ENCODE data around the gene MRPS7. TPM values are rescaled to one million over a fixed set of nuclear protein-coding genes. Genes with fewer than 3 reads are reported as not detected.

The MRPS7 gene
- total and polyA plus RNA-seq, 2 donors (not counting 3 experiments of a cell fraction or from before 2014, with no cell fraction given), result 79.8 to 82.8 TPM

GRCh38 chr17:75262112-75262606 lies 480 bp downstream of the MRPS7 start:
- BruUV-seq (replicated peaks), result TSS peak; percentile 64
- H3K36me3 ChIP-seq (ENCODE audit: control insufficient read depth in 2 of 2, extremely low read depth in 1 of 2, insufficient read depth in 2 of 2, low read length in 2 of 2), result peaks cover 3 to 13% of the 10 kb centered on the region in 2 experiments
- peak overlapping the region; percentile 87 for H3K4me2 ChIP-seq (ENCODE audit: insufficient read depth, low read length)

More at GRCh38 chr17:75262112-75262606, 480 bp downstream of the MRPS7 start:
- TF ChIP-seq CTCF (IDR thresholded peaks at IDR 0.05; ENCODE audit: extremely low read depth in 1 of 2, insufficient read depth in 1 of 2, low read depth in 1 of 2, low read length in 2 of 2) (no peak), POLR2A (IDR thresholded peaks at IDR 0.05; ENCODE audit: low read depth, low read length) (no peak), POLR2AphosphoS5 (IDR thresholded peaks at IDR 0.05; ENCODE audit: insufficient read depth, low read depth, low read length) (no peak), FOS (IDR thresholded peaks at IDR 0.05; ENCODE audit: borderline replicate concordance, insufficient read depth, low read length) (no peak), EZH2 (IDR thresholded peaks at IDR 0.05; ENCODE audit: borderline replicate concordance, low read depth, low read length, severe bottlenecking) (no peak), GATA2 (IDR thresholded peaks at IDR 0.05; ENCODE audit: insufficient read depth, insufficient read length, low read depth, low read length) (no peak), MYC (IDR thresholded peaks at IDR 0.05; ENCODE audit: low read depth, low read length) (no peak), JUN (IDR thresholded peaks at IDR 0.05; ENCODE audit: borderline replicate concordance, insufficient read depth, insufficient read length, low read depth) (no peak)
- TF ChIP-seq, protein P1, sequence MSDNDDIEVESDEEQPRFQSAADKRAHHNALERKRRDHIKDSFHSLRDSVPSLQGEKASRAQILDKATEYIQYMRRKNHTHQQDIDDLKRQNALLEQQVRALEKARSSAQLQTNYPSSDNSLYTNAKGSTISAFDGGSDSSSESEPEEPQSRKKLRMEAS (IDR thresholded peaks at IDR 0.05; ENCODE audit: insufficient read depth, insufficient read length), result no peak
- Histone ChIP-seq H3K9me3 (replicated peaks; ENCODE audit: control insufficient read depth, insufficient read depth, low read length) (no peaks in the 10 kb centered on the region), H2AFZ (ENCODE audit: low read depth, low read length) (peak overlapping the region; percentile 53), H3K4me1 (ENCODE audit: control insufficient read depth, extremely low read depth, insufficient read depth, low read length) (peaks cover 33% of the 10 kb centered on the region), H4K20me1 (replicated peaks; ENCODE audit: control insufficient read depth, extremely low read depth, insufficient read depth, low read length) (no peaks in the 10 kb centered on the region), H3K27ac (ENCODE audit: insufficient read depth, low read depth, low read length) (peak overlapping the region; percentile 97), H3K79me2 (ENCODE audit: control insufficient read depth, insufficient read depth, low read length) (peaks cover 45% of the 10 kb centered on the region), H3K9ac (replicated peaks; ENCODE audit: extremely low read depth, insufficient read depth, low read length) (peak overlapping the region; percentile 99), H3K9me1 (replicated peaks; ENCODE audit: control insufficient read depth, extremely low read depth, insufficient read depth, low read length) (no peaks in the 10 kb centered on the region), H3K27me3 (ENCODE audit: control insufficient read depth in 2 of 2, insufficient read depth in 2 of 2, low read length in 2 of 2) (no peaks in the 10 kb centered on the region), H3K4me3 (replicated peaks in 1 of 3; ENCODE audit: insufficient read depth in 1 of 3, low read depth in 1 of 3, low read length in 3 of 3) (peak overlapping the region; percentile 64 to 92 (median 76))
- no peak for FAIRE-seq
- DNase-seq (ENCODE audit: low read depth, low spot score), result no peak
- intact Hi-C loops (cut with micrococcal nuclease) (no loop called here), dilution Hi-C loops (cut with MboI; ENCODE audit: extremely low pct_ligation_motif_present, low sequenced_read_pairs) (no loop called here)
- POLR2A ChIA-PET, result interaction anchor here (0.5 to 3.2 kb wide), 3 partner anchors 8 to 59 kb away, joined by 8 to 23 read pairs (median 10); partner anchors contain the start of genes MIF4GD and SLC25A19
- CTCF ChIA-PET, result interaction anchor here (2.2 to 4.5 kb wide), 5 partner anchors 9 to 150 kb away, joined by 6 to 80 read pairs (median 17); partner anchors contain the start of genes MIF4GD and SLC25A19

Measured in endothelial cell of umbilical vein (primary cell).